C4-2B (cell line): ENCODE results near the gene RAPGEF3.

Experiments
- CTCF ChIP-seq: fragments of 450-650 bp; conservative IDR thresholded peaks from 2 replicates; pipeline ENCODE4 v1.5.1; 2017; ENCODE audit warnings: mild to moderate bottlenecking
- ZFX ChIP-seq: fragments of 450-650 bp; IDR thresholded peaks from 2 replicates; pipeline ENCODE4 v1.6.1; 2017

GRCh38 chr12:47755655-47756562 is 2.8 kb downstream of the RAPGEF3 start:
- no peak for TF ChIP-seq CTCF
- TF ChIP-seq ZFX, result no peak
